H9 (cell line): ENCODE measurements around the gene NFATC1. TPM values are rescaled to one million over a fixed set of nuclear protein-coding genes. Genes with fewer than 3 reads are reported as not detected.

Experiments used
- DNase-seq: peaks from one replicate; pipeline ENCODE4 v3.0.0-alpha.2; 2017
- H2AFZ ChIP-seq: one replicate; pipeline ENCODE4 v1.6.1; 2013; ENCODE audit warnings: mild to moderate bottlenecking, low read length, control low read depth, moderate library complexity
- H2AK5ac ChIP-seq: 2 replicates; pipeline ENCODE4 v1.6.1; 2013; ENCODE audit warnings: low read length, control low read depth, mixed read lengths; ENCODE audit not compliant: insufficient read length
- H2BK120ac ChIP-seq: one replicate; pipeline ENCODE4 v1.6.1; 2013; ENCODE audit warnings: low read depth, mild to moderate bottlenecking, low read length, control low read depth, inconsistent platforms; ENCODE audit not compliant: poor library complexity, severe bottlenecking
- H2BK12ac ChIP-seq: 2 replicates; pipeline ENCODE4 v1.6.1; 2013; ENCODE audit warnings: low read length, control low read depth, mixed read lengths, low read depth; ENCODE audit not compliant: insufficient read length
- H2BK15ac ChIP-seq: 2 replicates; pipeline ENCODE4 v1.6.1; 2013; ENCODE audit warnings: low read depth, low read length, control low read depth
- H2BK20ac ChIP-seq: one replicate; pipeline ENCODE4 v1.6.1; 2013; ENCODE audit warnings: low read depth, mild to moderate bottlenecking, low read length, control low read depth, inconsistent platforms; ENCODE audit not compliant: poor library complexity, severe bottlenecking
- H2BK5ac ChIP-seq: 2 replicates; pipeline ENCODE4 v1.6.1; 2013; ENCODE audit warnings: low read length, control low read depth, mixed read lengths; ENCODE audit not compliant: insufficient read length
- H3K14ac ChIP-seq: 2 replicates; pipeline ENCODE4 v1.6.1; 2013; ENCODE audit warnings: low read length, control low read depth; ENCODE audit not compliant: insufficient read depth
- H3K18ac ChIP-seq: 2 replicates; pipeline ENCODE4 v1.6.1; 2013; ENCODE audit warnings: low read depth, mild to moderate bottlenecking, mixed read lengths, low read length, control low read depth; ENCODE audit not compliant: insufficient read length
- H3K23ac ChIP-seq: 2 replicates; pipeline ENCODE4 v1.6.1; 2013; ENCODE audit warnings: low read length, control low read depth, mixed read lengths, low read depth; ENCODE audit not compliant: insufficient read length
- H3K23me2 ChIP-seq: 2 replicates; pipeline ENCODE4 v1.6.1; 2013; ENCODE audit warnings: low read depth, mild to moderate bottlenecking, mixed read lengths, low read length, control low read depth; ENCODE audit not compliant: insufficient read length, poor library complexity, severe bottlenecking
- H3K27ac ChIP-seq: 2 replicates; pipeline ENCODE4 v1.5.1; 2013; ENCODE audit warnings: low read length, control low read depth, mixed read lengths, low read depth; ENCODE audit not compliant: insufficient read length
- H3K27me3 ChIP-seq: 2 replicates; pipeline ENCODE4 v1.6.1; 2013; ENCODE audit warnings: low read length, control low read depth, inconsistent platforms; ENCODE audit not compliant: insufficient read depth
- H3K4ac ChIP-seq: 2 replicates; pipeline ENCODE4 v1.6.1; 2013; ENCODE audit warnings: low read depth, mild to moderate bottlenecking, control low read depth, inconsistent platforms, low read length, moderate library complexity
- H3K4me1 ChIP-seq: 2 replicates; pipeline ENCODE4 v1.6.1; 2013; ENCODE audit warnings: low read length, control low read depth, inconsistent platforms; ENCODE audit not compliant: insufficient read depth
- H3K4me2 ChIP-seq: 2 replicates; pipeline ENCODE4 v1.6.1; 2013; ENCODE audit warnings: low read length, control low read depth, mixed read lengths; ENCODE audit not compliant: insufficient read length, insufficient read depth
- H3K56ac ChIP-seq: 2 replicates; pipeline ENCODE4 v1.6.1; 2013; ENCODE audit warnings: low read depth, mild to moderate bottlenecking, mixed read lengths, low read length, control low read depth; ENCODE audit not compliant: insufficient read length
- H3K79me1 ChIP-seq: 2 replicates; pipeline ENCODE4 v1.6.1; 2013; ENCODE audit warnings: low read depth, mild to moderate bottlenecking, moderate library complexity, low read length, control low read depth, inconsistent platforms; ENCODE audit not compliant: insufficient read depth, poor library complexity, severe bottlenecking
- H3K79me2 ChIP-seq: 2 replicates; pipeline ENCODE4 v1.6.1; 2013; ENCODE audit warnings: low read length, control low read depth, inconsistent platforms; ENCODE audit not compliant: insufficient read depth
- H3K9ac ChIP-seq: 2 replicates; pipeline ENCODE4 v1.6.1; 2013; ENCODE audit warnings: low read length, control low read depth, mixed read lengths; ENCODE audit not compliant: insufficient read length; ENCODE audit errors: extremely low read depth
- H3K9me3 ChIP-seq: one replicate; pipeline ENCODE4 v1.6.1; 2013; ENCODE audit warnings: low read depth, low read length, inconsistent platforms; ENCODE audit not compliant: control insufficient read depth
- H3T11ph ChIP-seq: one replicate; pipeline ENCODE4 v1.6.1; 2013; ENCODE audit warnings: mild to moderate bottlenecking, low read length, control low read depth, inconsistent platforms
- H4K20me1 ChIP-seq: one replicate; pipeline ENCODE4 v1.6.1; 2013; ENCODE audit not compliant: control insufficient read depth, insufficient read length, insufficient read depth
- H4K5ac ChIP-seq: 2 replicates; pipeline ENCODE4 v1.6.1; 2013; ENCODE audit warnings: low read depth, mild to moderate bottlenecking, mixed read lengths, low read length, control low read depth; ENCODE audit not compliant: insufficient read length
- H4K8ac ChIP-seq: replicated peaks from 2 replicates; pipeline ENCODE4 v1.6.1; 2013; ENCODE audit warnings: low read length, control low read depth, mixed read lengths, low read depth; ENCODE audit not compliant: insufficient read length
- H4K91ac ChIP-seq: 2 replicates; pipeline ENCODE4 v1.6.1; 2013; ENCODE audit warnings: low read depth, mild to moderate bottlenecking, moderate library complexity, mixed read lengths, low read length, control low read depth; ENCODE audit not compliant: insufficient read length
- H3K27ac Mint-ChIP-seq, 3 experiments: 2 replicates in 2 of 3; 3 replicates in 1 of 3; pipeline ENCODE4 v1.8.0; 2020 to 2021; ENCODE audit warnings: mixed read lengths in 3 of 3, mild to moderate bottlenecking in 1 of 3, moderate library complexity in 1 of 3
- H3K27me3 Mint-ChIP-seq: 2 replicates; pipeline ENCODE4 v1.8.0; 2021; ENCODE audit warnings: low read depth, mild to moderate bottlenecking, moderate library complexity, mixed read lengths
- H3K36me3 Mint-ChIP-seq, 3 experiments: 2 replicates in 2 of 3; 3 replicates in 1 of 3; pipeline ENCODE4 v1.8.0; 2020 to 2021; ENCODE audit warnings: low read depth in 3 of 3, mixed read lengths in 3 of 3; ENCODE audit not compliant: insufficient read depth in 1 of 3
- H3K4me1 Mint-ChIP-seq, 2 experiments: 2 replicates each; pipeline ENCODE4 v1.8.0; 2020; ENCODE audit warnings: mixed read lengths in 2 of 2
- H3K4me3 Mint-ChIP-seq, 2 experiments: 2 replicates in 1 of 2; 3 replicates in 1 of 2; pipeline ENCODE4 v1.8.0; 2020 to 2021; ENCODE audit warnings: mild to moderate bottlenecking in 2 of 2, mixed read lengths in 2 of 2, moderate library complexity in 1 of 2
- H3K9me3 Mint-ChIP-seq, 2 experiments: 2 replicates in 1 of 2; 3 replicates in 1 of 2; pipeline ENCODE4 v1.8.0; 2020; ENCODE audit warnings: mild to moderate bottlenecking in 2 of 2, mixed read lengths in 2 of 2, moderate library complexity in 1 of 2
- CTCF ChIP-seq: fragments of 200-600 bp; sonication (generic); conservative IDR thresholded peaks from 3 replicates; pipeline ENCODE4 v1.8.0; 2021; ENCODE audit warnings: antibody characterized with exemption, mild to moderate bottlenecking
- WGBS: extraction: QIAGEN DNeasy Blood & Tissue Kit; methylation state at CpG from one replicate; pipeline ENCODE4 v1.1.7; 2013; ENCODE audit warnings: missing lambda C conversion rate, low lambda C conversion rate, mixed read lengths; ENCODE audit not compliant: insufficient read length; ENCODE audit errors: extremely low coverage; 5-methylcytosine and 5-hydroxymethylcytosine counted together
- total RNA-seq: library from RNA; stranded (reverse); gene quantifications from 2 replicates; pipeline ENCODE4 v1.2.1, GENCODE V29; 2021

Gene NFATC1
- total RNA-seq, 1 experiment from 2014 or later = 5.5 TPM

- no peak overlapping the region for H3K4ac ChIP-seq
- H2BK20ac ChIP-seq = no peak overlapping the region
- DNase-seq = no peak
- no peak overlapping the region for H3K14ac ChIP-seq
- no peak overlapping the region for H3T11ph ChIP-seq
- no peak overlapping the region for H2AFZ ChIP-seq
- no peak overlapping the region for H2BK15ac ChIP-seq
- H3K79me2 ChIP-seq = no peaks in the 10 kb centered on the region
- H3K23ac ChIP-seq = no peak overlapping the region
- H4K5ac ChIP-seq = no peak overlapping the region
- H3K27ac Mint-ChIP-seq = peak overlapping the region in 1 of 3 experiments; percentile 62; a peak in 1 of 7 replicates
- H3K9me3 ChIP-seq = no peaks in the 10 kb centered on the region
- peaks cover 16 to 18% of the 10 kb centered on the region in 2 experiments for H3K4me1 Mint-ChIP-seq
- peaks cover 16 to 22% of the 10 kb centered on the region in 2 experiments for H3K9me3 Mint-ChIP-seq
- no peak overlapping the region for H3K4me2 ChIP-seq
- H3K79me1 ChIP-seq = no peaks in the 10 kb centered on the region
- H3K18ac ChIP-seq = no peak overlapping the region
- peaks cover 0 to 17% (median 13%) of the 10 kb centered on the region in 3 experiments; a peak in 6 of 7 replicates for H3K36me3 Mint-ChIP-seq
- no peak overlapping the region for H4K91ac ChIP-seq
- no peak overlapping the region for H4K8ac ChIP-seq
- peaks cover 3% of the 10 kb centered on the region; the same call in 1 of the 2 replicates for H3K4me1 ChIP-seq
- H3K27ac ChIP-seq = no peak overlapping the region
- no peaks in the 10 kb centered on the region for H3K27me3 ChIP-seq
- no peaks in the 10 kb centered on the region for H4K20me1 ChIP-seq
- WGBS = no CpG with 5 or more reads among the region's 18 CpGs
- H3K56ac ChIP-seq = no peak overlapping the region
- H2AK5ac ChIP-seq = no peak overlapping the region
- no peak for TF ChIP-seq CTCF
- H3K27me3 Mint-ChIP-seq = peaks cover 18% of the 10 kb centered on the region
- H2BK120ac ChIP-seq = no peak overlapping the region
- H3K9ac ChIP-seq = no peak overlapping the region
- H3K4me3 Mint-ChIP-seq = no peak overlapping the region
- H2BK5ac ChIP-seq = no peak overlapping the region
- no peaks in the 10 kb centered on the region for H3K23me2 ChIP-seq
- H2BK12ac ChIP-seq = no peak overlapping the region
These were observed 176.5 kb downstream of the NFATC1 start for GRCh38 chr18:79572093-79572780.
